Measurements from ENCODE around the gene RALGAPA2. TPM values are rescaled to one million over a fixed set of nuclear protein-coding genes. Genes with fewer than 3 reads are reported as not detected.

The RALGAPA2 gene
- total and polyA plus RNA-seq, 3 donors from 2014 or later = 26.9 to 61.5 (median 59.2) TPM

- H3K4me3 ChIP-seq = no peak overlapping the region
- no peak for TF ChIP-seq CTCF (IDR thresholded peaks at IDR 0.05)
- no peak for TF ChIP-seq POLR2A (IDR thresholded peaks at IDR 0.05)
- intact Hi-C loops (cut with DNase I; ENCODE audit: low total_unique reads) = no loop called here
- no peaks in the 10 kb centered on the region for H3K36me3 ChIP-seq (ENCODE audit: low read depth, missing control alignments)
- no peaks in the 10 kb centered on the region for H3K9me3 ChIP-seq
- H3K27me3 ChIP-seq = no peaks in the 10 kb centered on the region
- DNase-seq = no peak
- WGBS, 2 donors = 88 to 97% methylated on average over 4 of the region's 4 CpGs
- no peaks in the 10 kb centered on the region for H3K4me1 ChIP-seq
- no peak overlapping the region for H3K27ac ChIP-seq
These were observed 230.0 kb downstream of the RALGAPA2 start for GRCh38 chr20:20482453-20482852.

- no peak for DNase-seq
These were observed 231.8 kb downstream of the RALGAPA2 start for GRCh38 chr20:20480689-20481088.

DNA sequence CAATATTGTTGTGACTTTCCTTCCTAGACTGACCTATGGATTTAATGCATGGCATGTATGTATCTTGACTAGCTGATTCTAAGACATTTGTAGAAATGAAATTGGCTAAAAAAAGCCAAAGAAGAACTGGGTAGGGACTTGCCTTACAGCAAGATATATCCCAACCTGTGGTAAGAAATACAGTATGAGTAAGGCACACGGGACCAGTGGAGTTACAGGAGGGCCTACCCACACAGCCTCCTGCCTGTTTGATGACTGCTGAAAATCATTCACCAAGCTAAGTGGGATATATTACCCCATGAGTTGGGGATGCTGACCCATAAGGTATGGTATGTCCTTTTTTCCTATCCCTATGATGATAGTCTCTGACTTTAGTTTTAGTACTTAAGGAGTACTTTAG lies 232.3 kb downstream of the RALGAPA2 start:
- DNase-seq = no peak
- WGBS, 2 donors = 89 to 97% methylated on average over 1 of the region's 1 CpG
- H3K27me3 ChIP-seq = no peaks in the 10 kb centered on the region
- intact Hi-C loops (cut with DNase I; ENCODE audit: low total_unique reads) = no loop called here
- no peak for TF ChIP-seq CTCF (IDR thresholded peaks at IDR 0.05)
- no peak for TF ChIP-seq POLR2A (IDR thresholded peaks at IDR 0.05)
- no peaks in the 10 kb centered on the region for H3K4me1 ChIP-seq
- no peak overlapping the region for H3K27ac ChIP-seq
- H3K36me3 ChIP-seq (ENCODE audit: low read depth, missing control alignments) = no peaks in the 10 kb centered on the region
- no peaks in the 10 kb centered on the region for H3K9me3 ChIP-seq
- H3K4me3 ChIP-seq = no peak overlapping the region

More at GRCh38 chr20:20480689-20481088, 231.8 kb downstream of the RALGAPA2 start:
- intact Hi-C loops (cut with DNase I; ENCODE audit: low total_unique reads) = no loop called here
- TF ChIP-seq CTCF (IDR thresholded peaks at IDR 0.05) (no peak), POLR2A (IDR thresholded peaks at IDR 0.05) (no peak)
- Histone ChIP-seq H3K4me1 (no peaks in the 10 kb centered on the region), H3K27ac (no peak overlapping the region), H3K4me3 (no peak overlapping the region), H3K9me3 (no peaks in the 10 kb centered on the region), H3K27me3 (no peaks in the 10 kb centered on the region), H3K36me3 (ENCODE audit: low read depth, missing control alignments) (no peaks in the 10 kb centered on the region)
- WGBS, 2 donors = 100% methylated on average over 2 of the region's 2 CpGs

DNA sequence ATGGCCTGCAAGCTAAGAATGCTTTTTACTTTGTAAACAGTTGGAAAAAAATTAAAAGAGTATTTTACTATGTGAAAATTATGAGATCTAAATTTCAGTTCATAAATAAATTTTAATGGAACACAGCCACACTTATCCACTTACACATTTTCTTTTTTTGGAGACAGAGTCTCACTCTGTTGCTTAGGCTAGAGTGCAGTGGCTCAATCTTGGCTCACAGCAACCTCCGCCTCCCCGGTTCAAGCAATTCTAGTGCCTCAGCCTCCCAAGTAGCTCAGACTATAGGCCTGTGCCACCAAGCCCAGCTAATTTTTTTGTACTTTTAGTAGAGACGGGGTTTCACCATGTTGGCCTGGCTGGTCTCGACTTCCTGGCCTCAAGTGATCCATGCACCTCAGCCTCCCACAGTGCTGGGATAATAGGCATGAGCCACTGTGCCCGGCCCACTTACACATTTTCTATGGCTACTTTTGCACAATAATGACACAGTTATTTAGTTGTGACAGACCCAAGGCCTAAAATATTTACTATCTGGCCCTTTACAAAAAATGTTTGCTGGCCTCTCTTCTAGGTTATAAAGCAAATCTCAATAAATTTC lies 234.9 kb downstream of the RALGAPA2 start:
- intact Hi-C loops (cut with DNase I; ENCODE audit: low total_unique reads) = no loop called here
- no peaks in the 10 kb centered on the region for H3K36me3 ChIP-seq (ENCODE audit: low read depth, missing control alignments)
- no peaks in the 10 kb centered on the region for H3K9me3 ChIP-seq
- WGBS, 2 donors = 85% methylated on average over 5 of the region's 5 CpGs
- no peaks in the 10 kb centered on the region for H3K27me3 ChIP-seq
- no peaks in the 10 kb centered on the region for H3K4me1 ChIP-seq
- H3K27ac ChIP-seq = no peak overlapping the region
- TF ChIP-seq CTCF (IDR thresholded peaks at IDR 0.05) = no peak
- TF ChIP-seq POLR2A (IDR thresholded peaks at IDR 0.05) = no peak
- DNase-seq = no peak
- no peak overlapping the region for H3K4me3 ChIP-seq

GRCh38 chr20:20476504-20476903 lies 235.9 kb downstream of the RALGAPA2 start:
- no peak for TF ChIP-seq CTCF (IDR thresholded peaks at IDR 0.05)
- TF ChIP-seq POLR2A (IDR thresholded peaks at IDR 0.05) = no peak
- Histone ChIP-seq H3K36me3 (ENCODE audit: low read depth, missing control alignments) (no peaks in the 10 kb centered on the region), H3K27me3 (no peaks in the 10 kb centered on the region), H3K9me3 (no peaks in the 10 kb centered on the region), H3K4me1 (no peaks in the 10 kb centered on the region), H3K4me3 (no peak overlapping the region), H3K27ac (no peak overlapping the region)
- DNase-seq = no peak
- WGBS, 2 donors = 88 to 97% methylated on average over 2 of the region's 2 CpGs
- intact Hi-C loops (cut with DNase I; ENCODE audit: low total_unique reads) = no loop called here

Data from testis (tissue), 3 donors.